GM18517 (cell line): Measurements from ENCODE around the gene GALNT10.

Source experiments
- ATAC-seq: cut with Tn5 transposase; IDR thresholded peaks from one replicate; pipeline ENCODE4 v1.9.1; 2021; ENCODE audit warnings: mild to moderate bottlenecking, moderate library complexity; ENCODE audit not compliant: unreplicated experiment

GALNT10 gene

DNA sequence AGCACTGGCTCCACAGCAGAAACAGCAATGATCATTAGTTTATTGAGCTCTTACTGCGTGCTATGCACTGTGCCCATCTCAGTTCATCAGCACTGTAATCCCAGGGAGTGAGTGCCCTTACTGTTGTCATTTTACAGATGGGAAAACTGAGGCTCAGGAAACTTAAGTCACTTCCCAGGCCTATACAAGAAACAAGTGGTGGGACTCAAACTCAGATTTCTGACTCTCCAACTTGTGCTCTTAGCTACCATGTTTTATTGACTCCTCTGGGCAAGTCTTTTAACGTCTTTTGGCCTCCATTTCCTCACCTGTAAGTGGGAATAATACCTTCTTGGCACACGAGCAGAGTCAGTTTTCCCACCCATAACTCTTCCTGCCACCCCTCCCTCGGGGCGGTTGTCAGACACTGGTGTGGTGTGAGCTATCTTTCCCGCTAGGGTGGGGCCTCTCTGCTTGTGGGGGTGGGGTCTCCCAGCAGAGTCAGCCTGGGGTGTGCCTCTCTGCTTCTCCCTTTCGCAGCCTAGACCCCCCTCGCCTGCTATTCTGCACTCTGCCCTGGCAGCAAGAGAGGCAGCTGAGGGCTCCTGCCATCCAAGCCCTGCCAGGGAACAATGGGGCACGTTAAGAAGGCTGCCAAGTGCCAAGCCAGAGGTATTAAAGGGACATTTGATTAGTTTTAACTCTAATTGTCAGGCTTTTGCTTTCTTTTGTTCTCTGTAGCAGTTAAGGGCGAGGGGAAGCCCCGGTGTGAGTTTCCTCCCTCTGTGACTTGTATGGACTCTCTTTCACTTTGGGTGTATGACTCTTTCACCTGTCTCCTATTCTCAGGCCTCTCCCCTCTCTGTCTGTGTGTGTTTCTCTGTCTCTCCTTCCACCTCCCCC is 12.1 kb downstream of the GALNT10 start:
- ATAC-seq: peak; percentile 98

DNA sequence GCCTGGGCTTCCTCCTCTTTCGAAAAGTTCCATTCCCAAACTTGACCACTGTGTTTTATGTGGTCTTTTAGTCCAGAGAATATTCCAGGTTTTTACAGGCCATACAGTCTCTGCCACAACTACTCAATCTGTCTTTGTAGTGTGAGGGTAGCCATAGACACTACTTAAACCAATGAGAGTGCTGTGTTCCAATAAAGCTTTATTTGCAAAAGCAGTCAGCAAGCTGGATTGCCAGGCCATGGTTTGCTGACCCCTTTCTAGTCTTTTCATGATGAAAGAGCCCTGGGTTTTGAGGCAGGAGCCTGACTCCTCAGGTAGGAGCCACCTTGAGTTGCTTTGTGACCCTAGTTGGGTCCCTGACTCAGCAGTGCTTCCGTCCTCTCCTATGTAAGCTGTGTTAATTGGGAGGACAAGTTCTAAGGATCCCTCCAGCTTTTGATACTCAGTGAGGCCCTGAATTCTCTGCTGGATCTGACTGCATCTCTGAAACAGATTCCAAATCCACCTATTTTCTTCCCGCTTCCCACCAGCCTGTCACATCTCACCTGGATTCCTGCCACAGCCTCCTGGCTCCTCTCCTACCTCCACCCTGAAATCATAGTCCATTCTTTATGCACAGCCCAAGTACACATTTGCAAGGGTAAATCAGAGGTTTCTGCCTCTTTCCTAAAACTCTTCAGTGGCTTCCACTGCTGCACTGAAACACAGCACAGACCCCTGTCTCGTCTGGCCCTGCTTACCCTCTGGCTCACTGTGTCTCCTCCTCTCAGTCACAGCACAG is 13.5 kb downstream of the GALNT10 start:
- ATAC-seq: no peak

DNA sequence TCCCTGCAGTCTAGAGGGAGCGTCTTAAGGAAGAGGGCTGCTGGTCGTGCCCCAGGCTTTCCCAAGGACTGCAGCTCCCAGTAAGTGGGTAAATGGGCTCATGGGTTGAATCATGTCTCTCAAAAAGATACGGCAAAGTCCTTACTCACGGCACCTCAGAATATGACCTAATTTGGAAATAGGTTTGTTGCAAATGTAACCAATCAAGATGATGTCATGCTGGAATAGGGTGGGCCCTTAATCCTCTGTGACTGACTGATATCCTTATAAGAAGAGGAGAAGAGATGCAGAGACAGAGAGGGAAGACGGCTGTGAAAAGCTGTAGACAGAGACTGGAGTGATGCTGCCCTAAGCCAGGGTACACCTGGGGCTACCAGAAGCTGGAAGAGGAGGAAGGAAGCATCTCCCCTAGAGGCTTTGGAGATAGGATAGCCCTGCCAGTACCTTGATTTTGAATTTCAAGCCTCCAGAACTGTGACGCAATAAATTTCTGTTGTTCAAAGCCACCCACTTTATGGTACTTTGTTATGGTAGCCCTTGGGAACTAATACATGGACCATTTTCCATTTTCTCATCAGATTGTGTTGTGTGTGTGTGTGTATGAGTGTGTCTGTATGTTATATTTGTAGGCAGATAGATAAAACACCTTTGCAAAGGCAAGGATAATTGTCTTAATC is 15.0 kb downstream of the GALNT10 start:
- ATAC-seq: no peak

DNA sequence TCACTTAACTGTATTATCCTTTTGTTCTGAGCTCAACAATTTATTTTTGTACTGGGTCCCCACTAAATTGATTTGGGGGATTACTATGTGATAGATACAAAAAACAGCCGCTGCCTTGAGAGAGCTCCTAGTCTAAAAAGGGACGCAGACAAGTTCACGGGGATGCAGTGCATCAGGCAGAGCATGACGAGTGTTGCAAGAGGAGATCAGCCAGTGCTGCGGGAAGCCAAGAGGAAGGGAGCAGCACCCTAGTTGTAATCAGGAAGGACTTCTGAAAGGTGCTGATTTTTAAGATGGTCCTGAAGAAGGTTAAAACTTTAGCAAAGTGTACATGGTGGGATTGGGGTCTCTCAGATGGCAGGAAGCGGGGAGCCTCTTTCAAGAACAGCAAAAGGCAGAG is 15.8 kb downstream of the GALNT10 start:
- no peak for ATAC-seq

DNA sequence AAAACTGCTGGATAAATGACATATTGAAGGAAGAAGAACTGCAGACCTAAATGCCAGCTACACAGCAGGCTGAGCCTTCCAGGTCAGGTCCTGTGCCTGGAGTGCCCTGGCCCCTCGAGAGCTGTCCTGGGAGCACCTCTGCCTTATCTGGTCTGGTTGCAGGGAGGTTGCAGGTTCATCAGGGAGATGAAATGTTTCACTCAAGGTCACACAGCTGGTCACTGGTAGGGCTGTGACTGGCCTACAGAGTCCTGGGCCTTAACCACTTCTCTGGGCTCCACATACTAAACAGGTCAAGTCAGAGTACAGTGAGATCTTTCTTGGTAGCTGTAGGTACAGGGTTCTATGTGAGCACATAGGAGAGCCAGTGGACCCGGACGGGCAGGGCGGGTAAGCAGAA is 16.7 kb downstream of the GALNT10 start:
- no peak for ATAC-seq

DNA sequence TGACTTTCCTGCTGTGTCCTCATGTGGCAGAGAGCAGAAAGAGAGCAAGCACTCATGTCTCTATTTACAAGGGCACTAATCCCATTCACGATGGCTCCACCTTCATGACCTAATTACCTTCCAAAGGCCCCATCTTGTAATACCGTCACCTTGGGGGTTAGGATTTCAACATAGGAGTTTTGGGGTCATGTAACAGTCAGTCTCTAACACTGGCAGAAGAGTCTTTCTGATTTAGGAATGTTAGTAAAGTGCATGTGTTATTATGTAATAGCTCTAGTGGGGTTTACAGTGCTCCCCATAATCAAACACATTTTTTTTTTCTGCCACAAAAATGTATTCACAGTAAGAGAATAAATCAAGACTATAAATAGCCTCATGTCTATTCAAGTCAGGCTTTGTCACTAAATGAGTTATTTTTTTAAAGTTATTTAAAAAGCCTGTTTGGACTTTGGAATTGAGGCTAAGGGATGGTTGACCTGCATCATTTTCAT is 19.1 kb downstream of the GALNT10 start:
- ATAC-seq: no peak

DNA sequence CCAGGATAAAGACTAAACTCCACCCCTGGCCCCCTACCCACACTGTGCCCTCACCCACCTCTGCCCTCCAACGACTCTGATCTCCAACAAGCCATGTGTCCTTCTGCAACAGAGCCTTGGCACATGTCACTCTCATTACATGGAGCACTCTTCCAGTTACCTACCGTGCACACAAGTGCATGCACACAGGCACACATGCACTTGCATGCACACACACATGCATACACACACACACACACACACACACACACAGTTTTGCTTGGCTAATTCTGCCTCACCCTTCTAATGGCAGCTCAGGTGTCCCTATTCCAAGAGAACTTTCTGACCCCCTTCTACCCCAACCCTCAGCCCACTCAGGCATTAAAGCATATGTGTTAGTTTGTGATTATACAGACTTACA is 19.6 kb downstream of the GALNT10 start:
- no peak for ATAC-seq

DNA sequence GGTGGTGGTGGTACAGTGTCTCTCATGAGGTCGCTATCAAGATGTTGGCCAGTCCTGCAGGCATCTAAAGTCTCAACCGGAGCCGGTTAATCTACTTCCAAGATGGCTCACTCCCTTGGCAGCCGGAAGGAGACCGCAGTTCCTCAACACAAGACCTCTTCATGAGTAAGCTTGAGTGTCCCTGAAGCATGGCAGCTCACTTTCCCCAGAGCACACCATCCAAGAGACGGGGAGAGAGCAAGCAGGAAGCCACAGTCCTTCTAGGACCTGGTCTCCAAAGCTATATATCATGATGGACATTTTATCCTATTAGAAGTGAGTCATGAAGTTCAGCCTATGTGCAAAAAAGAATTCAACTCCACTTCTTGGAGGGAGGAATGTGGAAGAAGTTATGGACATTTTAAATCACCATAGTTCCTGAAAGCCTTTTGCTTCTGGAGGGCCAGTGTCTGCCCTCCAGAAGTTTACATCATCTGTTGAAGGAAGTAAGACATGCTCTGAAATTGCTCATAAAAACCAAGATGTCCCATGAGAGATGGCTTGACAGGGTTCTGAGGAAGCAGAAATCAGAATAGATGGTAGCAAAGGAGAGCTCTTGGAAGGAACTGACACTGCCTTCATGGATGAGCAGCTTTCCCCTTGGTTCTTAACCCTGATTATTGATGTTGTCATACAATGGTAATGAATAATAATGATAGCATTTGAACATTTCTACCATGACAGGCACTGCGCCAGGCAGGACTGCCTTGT is 21.3 kb downstream of the GALNT10 start:
- ATAC-seq: no peak

DNA sequence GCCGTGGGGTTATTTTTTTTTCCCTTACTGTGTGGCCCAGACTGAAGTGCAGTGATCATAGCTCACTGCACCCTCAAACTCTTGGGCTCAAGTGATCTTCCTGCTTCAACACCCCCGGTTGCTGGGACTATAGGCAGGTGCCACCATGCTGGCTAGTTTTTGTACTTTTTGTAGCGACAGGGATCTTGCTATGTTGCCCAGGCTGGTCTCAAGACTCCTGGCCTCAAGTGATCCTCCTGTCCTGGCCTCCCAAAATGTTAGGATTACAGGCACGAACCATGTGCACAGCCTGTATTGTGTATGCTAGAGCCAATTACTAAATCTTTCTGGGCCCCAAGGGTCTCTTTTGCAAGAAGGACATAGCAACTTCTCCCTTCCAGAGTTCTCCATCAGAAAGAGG is 23.1 kb downstream of the GALNT10 start:
- ATAC-seq: no peak

DNA sequence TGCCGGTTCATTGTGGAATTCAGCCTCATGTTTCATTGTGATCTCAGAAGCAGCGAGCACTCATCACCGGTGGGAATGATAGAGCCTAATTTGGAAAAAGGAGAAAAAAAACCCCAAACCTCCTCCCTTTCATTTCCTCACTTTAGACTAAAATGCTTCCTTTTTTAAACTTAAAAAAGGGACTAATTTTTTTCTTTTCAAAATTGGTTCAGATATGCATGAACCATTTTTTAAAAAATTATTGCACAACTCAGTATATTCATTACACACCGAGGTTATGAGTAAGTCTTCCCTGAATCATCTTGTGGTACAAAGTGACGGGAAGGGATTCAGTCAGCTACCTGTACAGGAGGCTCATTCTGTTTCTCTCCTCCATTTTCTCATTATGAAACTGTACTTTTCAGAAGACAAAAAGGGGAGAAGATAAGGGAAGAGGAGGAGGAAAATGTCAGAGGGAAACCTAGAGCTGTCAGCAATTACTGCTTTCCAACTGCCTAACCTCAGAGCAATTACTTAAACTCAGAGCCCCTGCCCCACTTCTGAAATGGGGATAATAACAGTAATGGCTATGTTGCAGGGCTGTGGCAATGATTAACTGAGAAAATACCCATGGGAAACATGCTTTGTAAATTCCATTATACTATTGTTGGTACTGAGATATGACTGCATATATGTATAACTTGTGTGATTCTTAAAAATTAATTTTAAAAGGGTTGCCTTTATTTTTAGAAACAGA is 24.0 kb downstream of the GALNT10 start:
- peak; percentile 66 for ATAC-seq

DNA sequence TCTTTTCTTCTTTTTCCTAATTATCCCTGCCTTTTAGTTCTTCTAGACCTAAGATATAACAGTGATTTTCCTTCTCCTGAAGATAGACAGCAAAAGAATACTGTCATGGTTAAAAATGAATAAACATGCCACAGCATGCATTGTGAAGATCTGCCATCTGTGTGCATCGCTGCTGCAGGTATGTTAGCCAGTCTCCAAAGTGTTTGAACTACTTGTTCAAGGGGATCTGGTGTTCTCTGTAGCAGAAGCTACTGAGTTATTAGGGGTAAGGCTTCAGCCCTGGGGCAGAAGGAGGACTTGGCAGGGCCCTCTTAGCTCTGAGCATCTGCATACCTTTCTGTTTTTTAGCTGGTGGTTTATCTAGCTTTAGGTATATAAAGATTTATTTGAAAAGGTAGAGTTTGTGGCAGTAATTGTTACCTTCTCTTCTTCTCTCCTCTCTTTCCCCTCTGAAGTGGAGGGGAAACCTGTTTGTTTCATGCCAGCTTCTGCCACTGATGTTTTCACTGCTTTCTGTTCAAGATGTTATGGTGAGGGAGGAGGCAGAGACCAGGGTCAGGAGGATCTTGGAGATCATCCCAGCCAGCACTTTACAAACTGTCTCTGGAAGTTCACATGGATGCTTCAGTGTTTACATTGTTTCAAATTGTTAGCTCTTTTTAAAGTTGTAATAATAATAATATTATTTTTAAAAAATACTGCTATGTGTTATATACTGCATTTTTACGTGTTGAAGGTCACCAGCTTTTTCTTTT is 25.2 kb downstream of the GALNT10 start:
- no peak for ATAC-seq

DNA sequence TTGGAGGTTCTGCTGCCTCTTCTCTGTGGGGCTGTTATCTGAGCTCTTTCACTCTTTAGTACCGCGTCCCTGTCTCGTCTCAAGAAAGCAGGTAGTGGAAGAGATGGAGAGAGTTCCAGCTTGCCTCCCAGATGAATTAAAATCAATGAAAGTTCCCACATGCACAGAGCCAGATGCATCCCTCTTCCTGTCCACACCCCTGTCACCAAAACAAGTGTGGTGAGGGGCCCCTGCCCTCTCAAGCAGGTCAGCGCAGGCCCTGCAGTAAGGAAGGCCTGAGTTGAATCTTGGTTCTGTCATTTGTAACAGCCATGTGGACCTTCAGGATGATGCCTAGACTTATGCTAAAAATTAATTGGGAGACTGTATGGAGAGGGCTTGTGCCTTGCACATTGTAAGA is 26.9 kb downstream of the GALNT10 start:
- no peak for ATAC-seq

DNA sequence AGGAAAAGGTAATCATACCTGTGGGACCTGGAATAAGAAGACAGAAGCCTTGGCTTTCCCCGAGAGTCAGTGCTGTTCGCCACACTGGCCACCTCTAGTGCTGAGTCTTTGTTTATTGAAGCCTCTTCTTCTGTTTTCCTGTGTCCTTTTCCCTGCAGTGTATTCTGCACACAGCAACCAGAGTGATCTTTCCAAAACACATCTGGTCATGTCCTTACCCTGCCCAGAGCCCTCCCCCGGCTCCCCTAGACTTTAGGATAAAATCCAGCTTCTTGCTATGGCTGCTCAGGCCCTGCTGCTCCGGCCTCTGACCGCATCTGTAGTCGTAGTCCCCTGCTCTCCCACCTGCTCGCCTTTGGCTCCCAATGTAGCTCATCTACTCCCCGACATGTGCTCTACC is 28.3 kb downstream of the GALNT10 start:
- ATAC-seq: no peak

DNA sequence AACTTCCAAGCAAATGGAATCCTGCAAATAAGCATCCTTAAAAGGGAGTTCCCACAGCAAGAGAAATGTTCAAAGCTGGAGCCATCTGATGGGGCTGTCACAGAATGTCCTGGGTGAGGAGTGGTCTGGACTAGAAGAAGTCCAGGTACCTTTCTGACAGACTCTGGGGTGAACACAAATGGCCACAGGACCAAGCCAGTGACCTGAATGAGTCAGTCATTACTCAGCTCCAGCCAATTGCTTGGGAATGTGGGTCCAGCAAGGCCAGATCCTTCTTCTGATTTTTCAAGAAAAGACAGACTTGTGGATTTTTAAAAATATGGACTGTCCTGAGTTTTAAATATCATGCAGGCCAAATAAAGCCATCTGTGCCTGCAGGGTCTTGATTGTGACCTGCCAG is 30.1 kb downstream of the GALNT10 start:
- ATAC-seq: no peak

DNA sequence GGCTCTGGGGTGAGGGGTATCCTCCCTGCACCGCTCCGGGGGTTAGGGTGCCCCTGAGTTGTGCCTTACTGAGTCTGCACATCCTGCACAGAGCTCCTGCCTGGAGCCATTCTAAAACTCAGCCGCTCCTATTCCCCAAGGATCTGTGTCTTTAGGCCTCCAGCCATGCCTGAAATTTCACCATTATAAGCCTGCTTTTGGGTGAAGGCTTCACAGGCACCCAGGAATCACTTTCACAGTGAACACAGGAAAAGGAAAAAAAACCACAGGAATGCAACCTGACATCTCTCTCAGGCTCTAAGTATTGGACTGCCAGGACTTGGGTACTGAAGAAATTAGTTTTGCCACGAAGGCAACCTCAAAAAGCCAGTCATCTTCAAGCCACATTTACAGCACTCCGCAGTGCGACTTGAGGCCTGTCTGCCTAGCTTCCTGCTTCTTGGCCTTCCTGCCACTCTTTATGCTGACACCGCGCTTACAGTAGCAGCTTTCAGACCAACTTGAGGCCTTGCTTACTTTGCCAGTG is 30.9 kb downstream of the GALNT10 start:
- ATAC-seq: no peak

DNA sequence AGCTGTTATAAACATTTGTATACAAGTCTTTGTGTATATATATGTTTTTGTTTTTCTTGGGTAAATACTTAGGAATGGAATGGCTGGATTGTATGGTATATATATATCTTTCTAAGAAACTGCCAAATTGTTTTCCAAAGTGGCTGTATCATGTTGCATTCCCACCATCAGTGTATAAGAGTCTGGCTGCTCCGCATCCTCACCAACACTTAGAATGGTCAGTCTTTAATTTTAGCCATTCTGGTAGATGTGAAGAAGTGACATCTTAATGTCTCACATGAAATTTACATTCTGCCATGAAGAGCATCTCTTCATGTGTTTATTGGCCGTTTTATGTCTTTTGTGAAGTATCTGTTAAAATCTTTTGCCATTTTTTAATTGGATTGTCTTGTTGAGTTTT is 31.9 kb downstream of the GALNT10 start:
- no peak for ATAC-seq

DNA sequence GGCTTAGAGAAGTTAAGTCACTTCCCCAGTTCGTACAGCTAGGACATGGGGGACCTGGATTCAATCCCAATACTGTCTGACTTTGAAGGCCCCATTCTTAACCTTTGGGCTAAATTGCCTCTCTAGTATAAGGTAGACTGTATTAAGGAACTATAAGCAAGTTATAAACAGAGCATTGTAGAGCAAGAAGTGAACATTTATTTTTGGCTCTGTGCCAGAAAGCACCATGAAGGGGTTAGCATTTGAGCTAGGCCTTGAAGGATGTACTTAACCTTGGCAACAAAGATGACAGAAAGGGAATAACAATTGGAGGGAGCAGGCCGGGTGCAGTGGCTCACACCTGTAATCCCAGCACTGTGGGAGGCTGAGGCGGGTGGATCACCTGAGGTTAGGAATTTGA is 32.8 kb downstream of the GALNT10 start:
- ATAC-seq: no peak

DNA sequence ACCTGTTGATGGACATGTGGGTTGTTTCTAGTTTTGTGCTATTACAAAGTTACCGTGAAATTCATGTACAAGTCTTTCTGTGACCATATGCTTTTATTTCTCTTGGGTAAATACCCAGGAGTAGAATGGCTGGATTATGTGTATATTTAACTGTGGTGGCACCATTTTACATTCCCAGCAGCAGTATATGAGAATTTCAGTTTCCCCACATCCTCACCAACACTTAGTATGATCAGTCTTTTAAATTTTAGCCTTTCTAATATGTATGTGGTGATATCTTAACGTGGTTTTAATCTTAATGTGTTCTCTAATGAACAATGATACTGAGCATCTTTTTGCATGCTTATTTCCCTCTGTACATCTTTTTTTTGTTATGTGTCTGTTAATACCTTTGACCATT is 36.6 kb downstream of the GALNT10 start:
- ATAC-seq: no peak

DNA sequence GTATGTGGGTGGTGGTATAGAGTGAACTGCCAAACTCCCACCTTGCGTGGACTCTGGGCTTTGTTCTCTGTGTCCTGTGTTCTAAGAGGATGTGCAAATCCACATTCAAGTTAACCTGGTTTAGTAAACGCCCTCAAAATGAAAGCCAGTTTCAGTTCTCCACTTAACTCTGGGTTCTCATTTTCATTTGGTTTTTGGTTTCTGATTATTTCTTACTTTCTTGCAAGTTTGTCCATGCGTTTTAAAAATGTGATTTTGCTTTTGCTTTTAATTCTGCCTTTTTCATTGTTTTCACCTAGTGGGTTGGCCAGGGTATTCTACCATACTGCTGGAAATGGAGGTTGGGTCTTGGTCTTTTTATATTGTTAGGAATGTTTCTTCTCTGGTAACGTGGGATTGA is 38.2 kb downstream of the GALNT10 start:
- peak; percentile 98 for ATAC-seq
